A549 (cell line): ENCODE measurements around the gene CAMKMT. TPM values are rescaled to one million over a fixed set of nuclear protein-coding genes. Genes with fewer than 3 reads are reported as not detected.

Experiments
- ATAC-seq, 2 experiments: fragments of 200-7000 bp in 1 of 2; fragments of >200 bp in 1 of 2; cut with Nextera tagmentation in 1 of 2; cut with Tn5 transposase in 1 of 2; 3 replicates each; pipeline versions ENCODE4 v1.8.0 to v1.9.1; 2018 to 2020; ENCODE audit warnings: mild to moderate bottlenecking in 1 of 2, moderate library complexity in 1 of 2
- CTCF ChIA-PET: fragments of 300-600 bp; sonication (Branson Sonifier 250); formaldehyde crosslinking; extraction: SDS; loops from one replicate; lab custom pipeline; 2021; ENCODE audit warnings: antibody characterized with exemption, inconsistent platforms; lab: Yijun Ruan, JAX
- POLR2A ChIA-PET: fragments of 350-600 bp; formaldehyde crosslinking; extraction: SDS; loops from one replicate; lab custom pipeline; 2021; ENCODE audit warnings: antibody characterized with exemption, inconsistent platforms; lab: Yijun Ruan, JAX
- DNase-seq, 2 experiments: peaks; one replicate each; pipeline versions ENCODE4 v3.0.0 to v3.0.0-alpha.2; 2011 to 2016; ENCODE audit warnings: low read depth in 1 of 2, low spot score in 1 of 2
- FAIRE-seq: peaks from 2 replicates; lab custom pipeline; 2011; peaks lifted over from hg19 to GRCh38; lab: Jason Lieb, UNC
- H3K27ac ChIP-seq, 2 experiments: fragments of >200 bp; sonication (Bioruptor Twin); formaldehyde crosslinking; 3 replicates each; pipeline ENCODE4 v1.5.1; 2016 to 2017
- H3K4me1 ChIP-seq: fragments of >200 bp; sonication (Bioruptor Twin); formaldehyde crosslinking; 3 replicates; pipeline ENCODE4 v1.6.1; 2016
- H3K4me2 ChIP-seq: fragments of >200 bp; sonication (Bioruptor Twin); formaldehyde crosslinking; 3 replicates; pipeline ENCODE4 v1.6.1; 2016
- H3K4me3 ChIP-seq: fragments of >200 bp; sonication (Bioruptor Twin); formaldehyde crosslinking; 3 replicates; pipeline ENCODE4 v1.5.1; 2016
- H3K9me3 ChIP-seq: fragments of >200 bp; sonication (Bioruptor Twin); formaldehyde crosslinking; 3 replicates; pipeline ENCODE4 v1.6.1; 2016
- BHLHE40 ChIP-seq: IDR thresholded peaks from 2 replicates; pipeline ENCODE4 v1.6.1; 2012; ENCODE audit warnings: low read depth, low read length, inconsistent platforms
- CHD2 ChIP-seq: fragments of 150-350 bp; IDR thresholded peaks from 2 replicates; pipeline ENCODE4 v1.6.1; 2014; ENCODE audit warnings: low read length; ENCODE audit not compliant: partially characterized antibody
- E2F6 ChIP-seq: IDR thresholded peaks from 2 replicates; pipeline ENCODE4 v1.6.1; 2012; ENCODE audit warnings: low read depth, borderline replicate concordance
- EHMT2 ChIP-seq: fragments of 200-600 bp; sonication (generic); IDR thresholded peaks from 2 replicates; pipeline ENCODE4 v1.6.1; 2016; ENCODE audit warnings: antibody characterized with exemption, low read depth, mild to moderate bottlenecking, moderate library complexity
- FOSB ChIP-seq: fragments of 250-450 bp; sonication (Bioruptor Pico); IDR thresholded peaks from 2 replicates; pipeline ENCODE4 v1.5.0; 2020; ENCODE audit warnings: mild to moderate bottlenecking, moderate library complexity
- FOSL2 ChIP-seq, 2 experiments: fragments of 450-650 bp in 1 of 2; fragments of >200 bp in 1 of 2; sonication (Bioruptor Twin) in 1 of 2; formaldehyde crosslinking; IDR thresholded peaks; 2 replicates each; pipeline versions ENCODE4 v1.5.0 to v1.6.1; 2016 to 2020; ENCODE audit warnings: mild to moderate bottlenecking in 1 of 2, moderate library complexity in 1 of 2
- HDAC2 ChIP-seq: fragments of 200-600 bp; sonication (generic); IDR thresholded peaks from 2 replicates; pipeline ENCODE4 v1.6.1; 2016
- HES2 ChIP-seq: fragments of >200 bp; sonication (Bioruptor Twin); formaldehyde crosslinking; IDR thresholded peaks from 2 replicates; pipeline ENCODE4 v1.6.1; 2016
- HMGXB4 ChIP-seq: fragments of 250-450 bp; sonication (Bioruptor Pico); IDR thresholded peaks from 2 replicates; pipeline ENCODE4 v1.5.0; 2021; ENCODE audit warnings: mild to moderate bottlenecking, moderate library complexity, borderline replicate concordance
- HOXA7 ChIP-seq: fragments of 250-450 bp; sonication (Bioruptor Pico); IDR thresholded peaks from 2 replicates; pipeline ENCODE4 v1.5.0; 2020; ENCODE audit warnings: mild to moderate bottlenecking, moderate library complexity
- HOXB5 ChIP-seq: fragments of 250-450 bp; sonication (Bioruptor Pico); IDR thresholded peaks from 2 replicates; pipeline ENCODE4 v1.5.0; 2020; ENCODE audit warnings: mild to moderate bottlenecking, moderate library complexity
- MAFK ChIP-seq: fragments of 450-650 bp; IDR thresholded peaks from 2 replicates; pipeline ENCODE4 v1.6.1; 2014; ENCODE audit not compliant: partially characterized antibody
- MYC ChIP-seq: IDR thresholded peaks from 2 replicates; pipeline ENCODE4 v1.6.1; 2012; ENCODE audit warnings: mild to moderate bottlenecking, inconsistent platforms, low read length, improper control_type of control experiment, borderline replicate concordance
- NFE2L2 ChIP-seq: fragments of 150-350 bp; conservative IDR thresholded peaks from 2 replicates; pipeline ENCODE4 v1.6.1; 2014; ENCODE audit warnings: low read length
- NPAS2 ChIP-seq: fragments of 250-450 bp; sonication (Bioruptor Pico); IDR thresholded peaks from 2 replicates; pipeline ENCODE4 v1.8.0; 2022; ENCODE audit warnings: mild to moderate bottlenecking, moderate library complexity, borderline replicate concordance
- POLR2A ChIP-seq: IDR thresholded peaks from 2 replicates; pipeline ENCODE4 v1.6.1; 2012; ENCODE audit warnings: mild to moderate bottlenecking, low read length
- POLR2AphosphoS2 ChIP-seq: conservative IDR thresholded peaks from 2 replicates; pipeline ENCODE4 v1.6.1; 2012; ENCODE audit warnings: low read length, improper control_type of control experiment, inconsistent platforms
- RARB ChIP-seq: fragments of 250-450 bp; sonication (Bioruptor Pico); IDR thresholded peaks from 2 replicates; pipeline ENCODE4 v1.8.0; 2021; ENCODE audit warnings: mild to moderate bottlenecking, moderate library complexity
- ZSCAN20 ChIP-seq: fragments of 250-450 bp; sonication (Bioruptor Pico); IDR thresholded peaks from 2 replicates; pipeline ENCODE4 v1.8.0; 2022; ENCODE audit warnings: mild to moderate bottlenecking, moderate library complexity
- WGBS: methylation state at CpG from one replicate; pipeline ENCODE4 v1.1.6; 2017; ENCODE audit errors: missing lambda C conversion rate; 5-methylcytosine and 5-hydroxymethylcytosine counted together
- polyA plus RNA-seq, 4 experiments: library from polyadenylated mRNA; depleted of rRNA in 3 of 4; stranded (reverse); fragments of >200 nt; fragmentation: RNase III in 1 of 4; extraction: RNeasy Plus Mini Kit Qiagen cat#74134 plus additional on column Dnase treatment in 1 of 4; gene quantifications; 2 replicates in 3 of 4; 3 replicates in 1 of 4; pipeline ENCODE4 v1.2.3, GENCODE V29; 2011 to 2017
- TF ChIP-seq, protein P1 (sequence below): fragments of 150-350 bp; IDR thresholded peaks from 2 replicates; pipeline ENCODE4 v1.6.1; 2014; ENCODE audit warnings: low read depth, mild to moderate bottlenecking, low read length
- TF ChIP-seq, protein P2 (sequence below): fragments of 250-450 bp; sonication (Bioruptor Pico); IDR thresholded peaks from 2 replicates; pipeline ENCODE4 v1.5.0; 2020; ENCODE audit warnings: low read depth, mild to moderate bottlenecking, moderate library complexity

Gene CAMKMT
- polyA plus RNA-seq, 2 of the 4 experiments (the other 2 are of a cell fraction): 6.5 to 15.7 TPM

GRCh38 chr2:44774826-44775492 lies 413.2 kb downstream of the CAMKMT start:
- WGBS: 85% methylated on average over 4 of the region's 4 CpGs

GRCh38 chr2:44777036-44777435 lies 415.3 kb downstream of the CAMKMT start:
- ChIA-PET POLR2A (no interaction called here), CTCF (interaction anchor here (1.6 kb wide), 1 partner anchor 11 kb away, joined by 3 read pairs; no protein-coding TSS in a partner anchor)
- Histone ChIP-seq H3K4me1 (no peaks in the 10 kb centered on the region), H3K4me2 (no peak overlapping the region), H3K4me3 (no peak overlapping the region), H3K9me3 (no peaks in the 10 kb centered on the region), H3K27ac (no peak overlapping the region)
- 82% methylated on average over 6 of the region's 6 CpGs for WGBS
- DNase-seq (no peak), ATAC-seq (no peak), FAIRE-seq (no peak)
- TF ChIP-seq HES2 (no peak), FOSL2 (IDR thresholded peaks at IDR 0.05) (no peak), FOSL2 (CRISPR knock-in tag; IDR thresholded peaks at IDR 0.05) (no peak), NFE2L2 (no peak), RARB (CRISPR knock-in tag) (no peak), E2F6 (no peak), BHLHE40 (no peak), ZSCAN20 (no peak)
- TF ChIP-seq, protein P1, sequence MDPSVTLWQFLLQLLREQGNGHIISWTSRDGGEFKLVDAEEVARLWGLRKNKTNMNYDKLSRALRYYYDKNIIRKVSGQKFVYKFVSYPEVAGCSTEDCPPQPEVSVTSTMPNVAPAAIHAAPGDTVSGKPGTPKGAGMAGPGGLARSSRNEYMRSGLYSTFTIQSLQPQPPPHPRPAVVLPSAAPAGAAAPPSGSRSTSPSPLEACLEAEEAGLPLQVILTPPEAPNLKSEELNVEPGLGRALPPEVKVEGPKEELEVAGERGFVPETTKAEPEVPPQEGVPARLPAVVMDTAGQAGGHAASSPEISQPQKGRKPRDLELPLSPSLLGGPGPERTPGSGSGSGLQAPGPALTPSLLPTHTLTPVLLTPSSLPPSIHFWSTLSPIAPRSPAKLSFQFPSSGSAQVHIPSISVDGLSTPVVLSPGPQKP: no peak

More at GRCh38 chr2:44774826-44775492, 413.2 kb downstream of the CAMKMT start:
- TF ChIP-seq MYC (no peak), EHMT2 (no peak), POLR2A (no peak), FOSB (CRISPR knock-in tag) (no peak), MAFK (peak; percentile 96), NPAS2 (CRISPR knock-in tag) (no peak)
- TF ChIP-seq, protein P2, sequence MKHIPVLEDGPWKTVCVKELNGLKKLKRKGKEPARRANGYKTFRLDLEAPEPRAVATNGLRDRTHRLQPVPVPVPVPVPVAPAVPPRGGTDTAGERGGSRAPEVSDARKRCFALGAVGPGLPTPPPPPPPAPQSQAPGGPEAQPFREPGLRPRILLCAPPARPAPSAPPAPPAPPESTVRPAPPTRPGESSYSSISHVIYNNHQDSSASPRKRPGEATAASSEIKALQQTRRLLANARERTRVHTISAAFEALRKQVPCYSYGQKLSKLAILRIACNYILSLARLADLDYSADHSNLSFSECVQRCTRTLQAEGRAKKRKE (CRISPR knock-in tag): no peak
- Histone ChIP-seq H3K4me1 (no peaks in the 10 kb centered on the region; the same call in 2 of the 3 replicates), H3K4me3 (no peak overlapping the region), H3K4me2 (no peak overlapping the region), H3K27ac (no peak overlapping the region), H3K9me3 (no peaks in the 10 kb centered on the region)
- ChIA-PET POLR2A (no interaction called here), CTCF (interaction anchor here (2.3 kb wide), 1 partner anchor 296 kb away, joined by 10 read pairs; no protein-coding TSS in a partner anchor)
- FAIRE-seq (no peak), ATAC-seq (no peak), DNase-seq (no peak)

DNA sequence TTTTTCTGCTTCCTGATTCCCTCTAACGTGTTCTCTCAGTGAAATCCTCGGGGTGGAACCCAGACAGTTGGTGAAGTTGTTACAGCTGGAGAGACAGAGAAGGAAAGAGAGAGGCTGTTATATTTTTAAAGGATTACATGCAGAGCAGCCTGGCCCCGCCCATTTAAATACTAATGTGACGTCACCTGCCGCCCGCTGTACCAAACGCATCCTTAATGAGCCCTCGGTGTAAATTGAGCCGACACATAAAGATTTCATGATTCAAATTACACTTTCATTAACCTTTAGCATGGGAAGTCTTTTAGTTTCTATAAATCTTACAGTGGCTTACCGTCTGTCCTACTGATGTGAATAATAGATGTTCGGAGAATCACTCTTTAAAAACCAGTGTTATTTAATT lies 415.8 kb downstream of the CAMKMT start:
- TF ChIP-seq HMGXB4 (CRISPR knock-in tag): no peak
- no peak for TF ChIP-seq HDAC2
- no peak for TF ChIP-seq HOXB5
- no peak for TF ChIP-seq RARB (CRISPR knock-in tag)
- no peak for TF ChIP-seq MYC
- TF ChIP-seq POLR2AphosphoS2: no peak
- no peak for TF ChIP-seq E2F6
- no peak for TF ChIP-seq HOXA7 (CRISPR knock-in tag)
- TF ChIP-seq CHD2: no peak
- TF ChIP-seq, all 56 proteins: peak for 0
- ChIA-PET CTCF (interaction anchor here (1.6 kb wide), 1 partner anchor 10 kb away, joined by 3 read pairs; no protein-coding TSS in a partner anchor), POLR2A (no interaction called here)
- ATAC-seq (no peak), DNase-seq (no peak), FAIRE-seq (no peak)
- Histone ChIP-seq H3K4me1 (no peaks in the 10 kb centered on the region), H3K4me2 (no peak overlapping the region), H3K9me3 (no peaks in the 10 kb centered on the region; the same call in 2 of the 3 replicates), H3K27ac (no peak overlapping the region), H3K4me3 (no peak overlapping the region)
- WGBS: 74% methylated on average over 11 of the region's 11 CpGs
